ENCODE results near the gene LSM7.

- no peak for TF ChIP-seq POLR2A (IDR thresholded peaks at IDR 0.05)
- no peak for TF ChIP-seq CTCF (IDR thresholded peaks at IDR 0.05)
Observed at GRCh38 chr19:2290441-2291184, 37.8 kb downstream of the LSM7 start.
